Breast epithelium (tissue), 4 donors: ENCODE results near the gene OAT. TPM values are rescaled to one million over a fixed set of nuclear protein-coding genes. Genes with fewer than 3 reads are reported as not detected.

Experiments
- DNase-seq, 2 donors: peaks; one replicate each; pipeline ENCODE4 v3.0.0-alpha.2; 2019; ENCODE audit warnings: low spot score in 2 of 2
- H3K27ac ChIP-seq, 2 donors: fragments of 200-600 bp; sonication (generic) in 1 of 2; one replicate each; pipeline ENCODE4 v1.5.1; 2016 to 2019; ENCODE audit warnings: mild to moderate bottlenecking in 1 of 2
- H3K27me3 ChIP-seq, 2 donors: fragments of 200-600 bp; sonication (generic) in 1 of 2; one replicate each; pipeline versions ENCODE4 v1.5.1 to v1.6.0; 2017 to 2019; ENCODE audit warnings: control low read depth in 1 of 2, mild to moderate bottlenecking in 1 of 2
- H3K36me3 ChIP-seq: fragments of 200-600 bp; one replicate; pipeline ENCODE4 v1.5.1; 2019
- H3K4me1 ChIP-seq, 2 donors: fragments of 200-600 bp; sonication (generic); one replicate each; pipeline ENCODE4 v1.5.1; 2016 to 2019; ENCODE audit warnings: control low read depth in 1 of 2
- H3K4me3 ChIP-seq, 3 donors: fragments of 200-600 bp; sonication (generic); 1 replicate in 2 of 3; 2 replicates in 1 of 3; pipeline ENCODE4 v1.5.1; 2016 to 2019; ENCODE audit warnings: mild to moderate bottlenecking in 3 of 3, moderate library complexity in 2 of 3
- H3K9me3 ChIP-seq, 2 donors: fragments of 200-600 bp; sonication (generic) in 1 of 2; one replicate each; pipeline ENCODE4 v1.5.1; 2016 to 2019; ENCODE audit warnings: control low read depth in 1 of 2
- CTCF ChIP-seq, 3 donors: fragments of 450-650 bp; IDR thresholded peaks; one replicate each; pipeline ENCODE4 v1.5.1; 2016 to 2017; ENCODE audit warnings: antibody characterized with exemption in 3 of 3, mild to moderate bottlenecking in 3 of 3, moderate library complexity in 3 of 3
- POLR2A ChIP-seq: fragments of 450-650 bp; IDR thresholded peaks from one replicate; pipeline ENCODE4 v1.6.1; 2016; ENCODE audit warnings: antibody characterized with exemption, mild to moderate bottlenecking, moderate library complexity
- POLR2AphosphoS5 ChIP-seq, 3 donors: sonication (generic); formaldehyde crosslinking; IDR thresholded peaks; one replicate each; pipeline ENCODE4 v1.6.1; 2017; ENCODE audit warnings: antibody characterized with exemption in 3 of 3
- intact Hi-C: fragments of 100-400 bp; cut with DNase I; formaldehyde crosslinking; loops from one replicate; pipeline ENCODE4 v1.15.1; 2023; ENCODE audit warnings: low total_unique reads
- total RNA-seq, 3 donors: library from RNA; depleted of rRNA; stranded (reverse); fragments of >200 nt; gene quantifications; one replicate each; pipeline ENCODE4 v1.1.0, GENCODE V29; 2016

Gene OAT
- total RNA-seq, 3 donors from 2014 or later: 93.3 to 160 (median 115) TPM

- H3K4me1 ChIP-seq: peaks cover 0 to 6% of the 10 kb centered on the region in 2 donors
- H3K27me3 ChIP-seq: no peaks in the 10 kb centered on the region
- no peak overlapping the region for H3K27ac ChIP-seq
- intact Hi-C loops: no loop called here
- no peaks in the 10 kb centered on the region for H3K9me3 ChIP-seq
- H3K36me3 ChIP-seq: no peaks in the 10 kb centered on the region
- no peak for DNase-seq
- TF ChIP-seq CTCF (IDR thresholded peaks at IDR 0.05) (no peak), POLR2A (no peak), POLR2AphosphoS5 (IDR thresholded peaks at IDR 0.05) (no peak)
- no peak overlapping the region for H3K4me3 ChIP-seq
Observed at GRCh38 chr10:124407456-124407855, 11.3 kb downstream of the OAT start.

GRCh38 chr10:124403548-124403947 lies 15.2 kb downstream of the OAT start:
- intact Hi-C loops: no loop called here
- TF ChIP-seq POLR2AphosphoS5 (IDR thresholded peaks at IDR 0.05) (no peak), CTCF (IDR thresholded peaks at IDR 0.05) (peak in 2 of 3 donors; percentile 43 to 45), POLR2A (no peak)
- no peak for DNase-seq
- Histone ChIP-seq H3K27ac (no peak overlapping the region), H3K36me3 (no peaks in the 10 kb centered on the region), H3K27me3 (no peaks in the 10 kb centered on the region), H3K4me1 (no peaks in the 10 kb centered on the region), H3K4me3 (no peak overlapping the region), H3K9me3 (no peaks in the 10 kb centered on the region)

GRCh38 chr10:124402273-124402672 lies 16.4 kb downstream of the OAT start:
- no peak overlapping the region for H3K27ac ChIP-seq
- intact Hi-C loops: no loop called here
- TF ChIP-seq POLR2AphosphoS5 (IDR thresholded peaks at IDR 0.05) (no peak), CTCF (IDR thresholded peaks at IDR 0.05) (no peak), POLR2A (no peak)

GRCh38 chr10:124401633-124402032 lies 17.1 kb downstream of the OAT start:
- Histone ChIP-seq H3K4me3 (no peak overlapping the region), H3K36me3 (no peaks in the 10 kb centered on the region), H3K27me3 (no peaks in the 10 kb centered on the region), H3K4me1 (no peaks in the 10 kb centered on the region), H3K27ac (no peak overlapping the region), H3K9me3 (no peaks in the 10 kb centered on the region)
- TF ChIP-seq POLR2AphosphoS5 (IDR thresholded peaks at IDR 0.05): no peak
- TF ChIP-seq CTCF (IDR thresholded peaks at IDR 0.05): no peak
- no peak for TF ChIP-seq POLR2A
- intact Hi-C loops: no loop called here
- no peak for DNase-seq

More at GRCh38 chr10:124402273-124402672, 16.4 kb downstream of the OAT start:
- Histone ChIP-seq H3K27me3 (no peaks in the 10 kb centered on the region), H3K4me1 (no peaks in the 10 kb centered on the region), H3K4me3 (no peak overlapping the region), H3K9me3 (no peaks in the 10 kb centered on the region), H3K36me3 (no peaks in the 10 kb centered on the region)
- no peak for DNase-seq

GRCh38 chr10:124394583-124394982 lies 24.1 kb downstream of the OAT start:
- H3K4me1 ChIP-seq: no peaks in the 10 kb centered on the region
- H3K4me3 ChIP-seq: no peak overlapping the region
- TF ChIP-seq POLR2AphosphoS5 (IDR thresholded peaks at IDR 0.05): no peak
- TF ChIP-seq CTCF (IDR thresholded peaks at IDR 0.05): no peak
- no peak for TF ChIP-seq POLR2A
- DNase-seq: no peak
- no peaks in the 10 kb centered on the region for H3K9me3 ChIP-seq
- H3K27ac ChIP-seq: no peak overlapping the region
- no peaks in the 10 kb centered on the region for H3K27me3 ChIP-seq
- no peaks in the 10 kb centered on the region for H3K36me3 ChIP-seq
- intact Hi-C loops: no loop called here
